Stimulated activated CD4-positive, alpha-beta T cell treated with anti-CD3 and anti-CD28 coated beads, Interleukin-2, amount 100 ng/mL, for 48 hours (primary cell): ENCODE results near the gene TSC22D3.
"Not testable (repeated sequence)": the region's sequence is repeated elsewhere in the genome, so short reads cannot be mapped to it uniquely, and the experiment has no call there.

Source experiments
- DNase-seq, 2 donors: peaks; one replicate each; pipeline ENCODE4 v3.0.0-alpha.2; 2020

TSC22D3 gene

DNA sequence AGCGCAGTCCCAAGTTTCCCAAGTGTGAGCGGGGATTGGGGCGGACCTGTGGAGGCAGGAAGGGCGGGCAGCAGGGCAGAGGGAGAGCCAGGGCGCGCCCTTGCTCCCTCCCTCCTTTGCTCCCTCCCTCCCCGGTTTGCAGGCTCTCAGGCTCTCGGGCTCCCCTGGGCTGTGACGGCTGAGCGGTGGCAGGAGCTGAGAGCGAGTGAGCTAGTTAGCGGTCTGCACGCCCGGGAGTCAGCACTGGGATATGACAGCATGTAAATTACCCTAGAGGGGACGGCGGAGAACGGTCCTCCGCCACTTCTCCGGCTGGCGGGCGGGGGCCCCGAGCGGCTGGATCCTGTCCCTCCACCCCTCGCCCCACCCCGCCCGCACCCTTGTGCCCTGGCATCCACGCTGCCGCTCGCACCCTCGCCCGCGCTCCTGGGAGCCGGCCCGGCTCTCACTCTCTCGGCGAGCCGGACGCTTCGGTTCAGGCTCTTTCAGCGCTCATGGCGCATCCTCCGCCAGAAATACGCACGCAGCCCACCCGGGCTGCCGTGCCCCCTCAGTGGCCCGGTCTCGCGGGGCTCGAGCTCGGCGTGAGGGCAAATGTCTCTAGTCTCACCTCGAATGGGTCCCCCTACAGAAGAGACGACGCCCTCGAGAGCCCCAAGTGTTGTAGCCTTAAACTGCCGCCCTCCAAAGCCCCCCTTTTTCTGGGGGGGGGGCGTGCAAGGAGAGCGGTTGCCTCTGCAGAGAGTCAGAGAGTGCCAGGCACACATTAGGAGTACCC is at the start of gene TSC22D3:
TSS of gene TSC22D3 (minus strand) at position 54 of the 778 bp plus-strand sequence. CDS start 368 bp downstream, outside the sequence.
- peak; percentile 36 to 39 for DNase-seq

DNA sequence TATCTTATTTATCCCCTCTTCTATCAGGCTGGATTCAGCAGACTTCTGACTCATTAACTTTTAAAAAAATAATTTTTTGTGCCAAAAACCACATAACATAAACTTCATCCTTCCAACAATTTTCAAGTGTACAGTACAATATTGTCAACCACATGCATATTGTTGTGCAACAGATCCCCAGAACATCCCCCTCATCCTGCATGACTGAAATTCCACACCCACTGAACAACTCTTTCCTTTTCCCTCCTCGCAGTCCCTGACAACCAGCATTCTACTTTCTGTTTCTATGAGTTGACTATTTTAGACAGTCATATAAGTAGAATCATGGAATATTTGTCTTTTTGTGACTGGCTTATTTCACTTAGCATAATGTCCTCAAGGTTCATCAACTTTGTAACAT is 47.9 kb upstream of the TSC22D3 start:
- DNase-seq, result no peak

- no peak for DNase-seq
Measured at GRCh38 chrX:107823042-107823441, 47.5 kb upstream of the TSC22D3 start.

DNA sequence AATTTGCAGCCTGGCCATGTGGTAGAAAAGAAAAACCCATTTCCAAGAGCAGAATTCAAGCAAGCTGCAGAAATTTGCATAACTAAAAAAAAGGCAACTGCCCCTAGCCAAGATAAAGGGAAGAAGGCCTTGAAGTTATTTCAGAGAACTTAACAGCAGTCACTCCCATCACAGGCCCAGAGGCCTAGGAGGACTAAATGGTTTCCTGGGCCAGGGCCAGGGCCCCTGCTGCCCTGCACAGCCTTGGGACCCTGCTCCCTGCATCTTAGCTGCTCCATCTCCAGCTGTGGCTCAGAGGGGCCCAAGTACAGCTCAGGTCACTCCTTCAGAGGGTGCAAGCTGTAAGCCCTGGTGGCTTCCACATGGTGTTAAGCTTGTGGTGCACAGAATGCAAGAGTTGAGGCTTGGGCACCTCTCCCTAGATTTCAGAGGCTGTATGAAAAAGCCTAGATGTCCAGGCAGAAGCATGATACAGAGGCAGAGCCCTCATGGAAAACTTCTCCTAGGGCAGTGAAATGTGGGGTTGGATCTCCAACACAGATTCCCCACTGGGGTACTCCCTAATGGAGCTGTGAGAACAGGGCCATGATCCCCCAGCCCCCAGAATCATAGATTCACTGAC is 43.4 kb upstream of the TSC22D3 start:
- DNase-seq, result no peak

DNA sequence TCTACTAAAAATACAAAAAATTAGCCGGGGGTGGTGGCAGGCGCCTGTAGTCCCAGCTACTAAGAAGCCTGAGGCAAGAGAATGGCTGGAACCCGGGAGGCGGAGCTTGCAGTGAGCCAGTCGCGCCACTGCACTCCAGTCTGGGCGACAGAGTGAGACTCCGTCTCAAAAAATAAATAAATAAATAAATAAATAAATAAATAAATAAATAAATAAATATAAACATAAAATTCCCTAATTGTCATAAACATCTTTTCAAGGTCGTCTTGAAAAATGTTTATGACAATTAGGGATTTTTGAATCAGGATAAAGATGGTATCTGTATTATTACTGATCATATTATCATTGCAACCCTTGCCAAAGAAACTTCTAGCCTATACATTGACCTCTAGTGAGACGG is 34.5 kb upstream of the TSC22D3 start:
- DNase-seq, result not testable (repeated sequence)

GRCh38 chrX:107805179-107805578 is 29.6 kb upstream of the TSC22D3 start:
- no peak for DNase-seq

DNA sequence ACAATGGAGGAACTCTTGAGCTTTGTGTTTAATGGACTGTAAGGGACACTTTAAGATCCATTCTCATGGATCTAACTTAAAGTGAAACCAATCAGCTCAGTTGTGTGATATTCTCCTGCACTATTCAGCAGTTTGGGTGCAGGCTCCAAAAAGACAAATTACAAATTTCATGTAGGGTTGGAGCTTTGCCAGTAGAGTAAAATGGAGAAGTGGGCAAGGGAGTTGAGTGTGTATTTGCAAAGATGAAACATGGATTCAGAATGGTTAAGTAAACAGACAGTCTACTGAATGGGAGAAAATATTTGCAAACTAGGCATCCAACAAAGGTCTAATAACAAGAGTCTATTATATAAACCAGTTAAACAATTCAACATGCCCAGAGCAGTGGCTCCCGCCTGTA is 28.8 kb upstream of the TSC22D3 start:
- DNase-seq, result no peak

GRCh38 chrX:107787827-107788226 is 12.2 kb upstream of the TSC22D3 start:
- no peak for DNase-seq

- no peak for DNase-seq
Measured at GRCh38 chrX:107780525-107780924, 4.9 kb upstream of the TSC22D3 start.

DNA sequence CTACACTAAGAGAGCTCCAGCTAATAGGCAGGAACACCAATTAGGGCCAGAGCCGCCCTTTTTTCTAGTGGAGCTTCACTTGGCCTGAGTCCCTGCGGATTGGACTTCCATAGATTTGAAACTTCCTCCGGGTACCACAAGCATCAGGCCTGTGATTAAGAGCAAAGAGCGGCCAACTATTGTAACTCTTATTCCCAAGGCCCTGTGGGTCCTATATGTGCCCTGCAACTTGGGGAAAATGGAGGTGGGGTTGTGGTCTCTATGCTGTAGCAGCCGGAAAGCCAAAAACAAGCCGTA is 1.9 kb upstream of the TSC22D3 start, which contains the start of gene NCBP2L:
TSS of gene NCBP2L (plus strand) at position 198 of the 297 bp plus-strand sequence. CDS start 16,488 bp downstream, outside the sequence.
- no peak for DNase-seq

DNA sequence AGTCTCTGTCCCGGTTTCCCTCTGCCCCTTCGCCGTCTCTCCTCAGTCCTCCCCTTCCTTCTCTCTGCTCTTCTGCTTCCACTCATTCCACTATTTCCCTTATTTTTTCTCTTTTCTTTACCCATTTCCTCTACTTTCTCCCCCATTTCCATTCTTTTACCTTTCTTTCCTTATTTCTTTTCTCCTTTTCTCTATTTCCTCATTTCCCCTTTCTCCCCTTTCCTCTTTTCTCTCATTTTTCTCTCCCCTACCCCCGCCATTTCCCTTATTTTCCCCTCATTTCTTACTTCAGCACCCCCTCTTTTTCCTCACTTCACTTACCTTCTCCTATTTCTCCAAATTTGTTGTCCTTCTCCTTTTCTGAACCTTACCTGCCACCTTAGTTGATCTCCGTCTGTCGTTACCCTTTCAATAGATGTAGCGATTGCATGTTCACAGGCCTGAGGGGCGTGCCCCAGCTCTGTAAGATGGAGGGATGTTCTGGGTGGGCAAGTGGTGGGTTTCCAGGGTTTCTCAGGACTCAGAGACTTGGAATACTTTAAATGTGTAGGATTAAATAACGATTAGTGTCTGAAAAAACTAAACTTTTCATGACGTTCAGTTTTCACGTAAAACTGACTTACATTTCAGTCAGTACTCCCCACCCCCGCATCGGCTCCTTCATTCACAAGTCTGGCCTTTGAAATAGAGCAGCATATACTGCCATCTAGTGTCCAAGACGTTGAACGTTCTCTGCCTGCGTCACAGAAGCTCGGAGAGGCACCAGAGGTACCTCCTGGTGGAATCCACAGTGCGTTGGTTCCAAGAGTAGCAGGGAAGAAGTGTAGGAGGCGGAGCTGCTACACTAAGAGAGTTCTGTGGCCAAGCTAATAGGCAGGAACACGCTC is 1.3 kb upstream of the TSC22D3 start:
- DNase-seq, result peak; percentile 57 to 68

DNA sequence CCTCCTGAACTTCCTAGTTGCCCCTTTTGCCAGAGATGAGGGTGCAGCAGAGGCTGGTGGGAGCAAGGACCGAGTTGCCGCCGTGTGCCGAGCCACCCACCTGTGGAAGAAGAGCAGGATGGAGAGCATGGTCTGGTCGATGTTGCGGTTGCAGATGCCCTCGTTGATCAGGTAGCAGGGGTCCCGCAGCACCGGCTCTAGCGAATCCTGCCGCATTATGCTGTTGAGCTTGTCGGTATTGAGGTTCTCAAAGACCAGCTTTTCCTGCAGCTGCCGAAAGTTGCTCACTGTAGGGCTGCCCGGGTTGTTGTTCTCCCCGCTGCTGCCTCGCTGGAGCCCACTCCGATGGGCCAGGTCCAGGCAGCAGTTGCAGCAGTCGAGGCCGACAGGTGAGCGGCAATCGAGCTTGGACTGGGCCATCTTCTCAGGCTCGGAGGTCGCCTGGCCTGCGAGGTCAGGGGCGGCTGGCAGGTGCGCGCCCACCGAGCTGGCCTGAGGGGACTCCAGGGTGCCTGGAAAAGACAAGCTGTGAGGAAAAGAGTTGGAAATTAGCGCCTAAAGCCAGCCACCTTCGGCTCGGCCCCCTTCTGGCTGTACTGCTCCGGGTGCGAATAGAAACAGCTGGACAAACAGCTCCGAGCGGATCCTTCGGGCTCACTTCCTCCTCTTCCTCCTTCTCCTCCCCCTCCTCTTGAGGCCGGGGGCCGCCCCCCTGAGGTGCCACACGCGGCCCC is 420 bp downstream of the TSC22D3 start:
- no peak for DNase-seq

- DNase-seq, result no peak
Measured at GRCh38 chrX:107773906-107774435, 1.6 kb downstream of the TSC22D3 start.

- no peak for DNase-seq
Measured at GRCh38 chrX:107773206-107773605, 2.4 kb downstream of the TSC22D3 start.

- DNase-seq, result no peak
Measured at GRCh38 chrX:107769581-107770317, 5.8 kb downstream of the TSC22D3 start.

- DNase-seq, result no peak
Measured at GRCh38 chrX:107768051-107768450, 7.5 kb downstream of the TSC22D3 start.

DNA sequence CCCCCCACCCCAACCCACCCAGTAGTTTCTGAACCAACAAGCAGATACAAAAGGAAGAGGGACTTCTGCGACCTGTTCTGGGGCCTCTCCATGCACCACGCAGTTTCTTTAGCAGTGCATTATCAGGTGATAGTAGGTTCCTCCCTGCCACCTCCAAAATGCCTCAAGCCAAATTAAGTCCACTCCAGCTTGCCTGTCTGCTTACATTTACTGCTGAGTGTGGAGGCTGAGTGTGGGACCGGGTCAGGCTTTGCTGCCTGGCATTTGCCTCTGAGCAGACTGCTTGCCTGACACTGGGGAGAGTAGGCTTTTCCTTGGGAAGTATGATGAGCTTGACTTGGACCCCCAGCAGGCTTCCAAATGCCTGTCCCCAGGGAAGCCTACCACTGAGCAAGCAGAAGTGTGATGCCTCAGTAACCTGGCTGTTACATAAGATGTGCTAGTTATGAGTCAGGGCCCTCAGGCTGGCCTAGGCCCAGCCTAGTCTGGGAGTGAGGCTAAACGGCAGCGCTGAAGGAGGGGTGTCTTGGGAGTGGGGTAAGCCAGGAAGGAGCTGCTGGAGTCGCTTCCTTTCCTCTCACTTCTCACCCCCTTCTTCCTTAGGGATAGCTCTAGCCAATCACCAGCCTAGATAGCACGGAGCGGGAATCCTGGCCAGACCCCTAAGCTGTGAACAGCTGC is 9.0 kb downstream of the TSC22D3 start:
- no peak for DNase-seq

DNA sequence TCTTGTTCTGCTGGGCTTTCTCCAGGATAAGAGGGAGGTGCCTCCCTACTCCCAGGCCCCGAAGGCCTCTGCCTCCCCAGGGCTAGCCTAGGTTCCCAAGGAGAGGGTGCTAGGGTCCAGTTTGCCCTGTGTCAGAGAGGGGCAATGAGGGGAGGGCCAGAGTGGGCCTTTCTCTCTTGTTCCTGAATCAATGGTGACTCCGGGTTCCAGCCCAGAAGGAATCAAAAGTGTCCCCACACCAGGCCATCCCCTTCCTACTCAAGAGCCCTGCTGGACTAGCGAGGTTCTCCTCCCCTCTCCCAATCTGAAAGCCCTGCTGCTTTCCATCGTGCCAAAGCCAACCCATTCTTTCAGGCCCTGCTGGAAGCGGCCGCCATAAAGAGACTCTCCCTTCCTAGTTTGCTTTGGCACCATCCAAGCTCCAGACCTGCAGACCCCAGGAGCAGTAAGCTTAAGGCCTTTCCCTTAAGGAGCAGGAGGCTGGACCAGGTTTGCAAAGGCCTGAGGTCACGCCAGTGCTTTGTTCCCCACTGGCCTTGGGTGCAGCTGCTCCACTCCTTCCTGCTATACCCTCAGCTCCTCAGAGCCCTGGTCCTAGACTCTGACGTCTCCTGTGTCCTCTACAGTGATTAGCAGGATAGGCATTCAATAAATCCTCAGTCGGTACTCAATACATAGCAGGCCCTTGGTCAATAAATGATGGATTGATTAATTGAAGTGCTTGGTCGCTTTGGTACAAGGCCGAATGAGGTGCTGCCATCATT is 10.6 kb downstream of the TSC22D3 start:
- DNase-seq, result no peak

GRCh38 chrX:107763647-107764046 is 11.9 kb downstream of the TSC22D3 start:
- DNase-seq, result no peak

DNA sequence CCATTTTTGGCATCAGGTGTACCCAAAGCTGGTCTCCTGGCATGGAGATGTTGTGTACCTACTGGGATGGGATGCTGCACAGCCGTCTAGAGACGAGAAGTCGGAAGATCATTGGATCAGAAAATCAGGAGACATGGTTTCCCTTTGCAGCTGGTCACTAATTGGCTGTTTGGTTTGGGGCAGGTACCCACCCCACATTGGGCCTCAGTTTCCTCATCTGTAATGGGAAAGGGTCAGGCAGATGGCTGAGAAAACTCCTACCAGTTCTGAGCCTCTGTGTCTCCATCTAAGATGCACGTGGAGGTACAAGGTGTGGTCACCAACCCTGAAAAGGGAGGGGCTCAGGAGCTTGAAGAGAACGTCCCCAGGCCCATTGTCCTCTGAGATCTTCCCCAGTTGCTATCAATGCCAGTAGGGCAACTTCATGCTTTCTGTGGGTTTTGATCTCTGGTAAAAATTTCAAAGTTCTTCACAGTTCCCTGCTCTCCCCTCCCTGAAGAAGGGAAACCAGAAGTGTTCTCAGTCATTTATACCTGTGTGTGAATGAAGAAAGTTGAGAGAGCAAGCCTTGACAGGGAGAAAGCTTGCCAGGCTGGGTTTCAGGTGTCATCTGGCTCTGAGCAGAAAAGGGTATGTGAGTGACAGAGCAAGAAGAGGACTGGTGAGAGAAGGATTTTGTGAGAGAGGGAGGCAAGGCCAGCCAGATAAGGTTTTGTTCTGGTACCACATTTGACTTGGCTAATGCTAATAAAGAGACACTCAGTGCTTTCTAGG is 15.1 kb downstream of the TSC22D3 start:
- DNase-seq, result no peak
